Measurements from ENCODE around the gene TMEM259. TPM values are rescaled to one million over a fixed set of nuclear protein-coding genes. Genes with fewer than 3 reads are reported as not detected.
A peak's percentile ranks its signal among the peaks of the same experiment; 100 is the strongest.

Gene TMEM259
- total and polyA plus RNA-seq, 2 of the 8 experiments (the other 6 are each of a cell fraction or from before 2014, with no cell fraction given), result 140 to 243 TPM

DNA sequence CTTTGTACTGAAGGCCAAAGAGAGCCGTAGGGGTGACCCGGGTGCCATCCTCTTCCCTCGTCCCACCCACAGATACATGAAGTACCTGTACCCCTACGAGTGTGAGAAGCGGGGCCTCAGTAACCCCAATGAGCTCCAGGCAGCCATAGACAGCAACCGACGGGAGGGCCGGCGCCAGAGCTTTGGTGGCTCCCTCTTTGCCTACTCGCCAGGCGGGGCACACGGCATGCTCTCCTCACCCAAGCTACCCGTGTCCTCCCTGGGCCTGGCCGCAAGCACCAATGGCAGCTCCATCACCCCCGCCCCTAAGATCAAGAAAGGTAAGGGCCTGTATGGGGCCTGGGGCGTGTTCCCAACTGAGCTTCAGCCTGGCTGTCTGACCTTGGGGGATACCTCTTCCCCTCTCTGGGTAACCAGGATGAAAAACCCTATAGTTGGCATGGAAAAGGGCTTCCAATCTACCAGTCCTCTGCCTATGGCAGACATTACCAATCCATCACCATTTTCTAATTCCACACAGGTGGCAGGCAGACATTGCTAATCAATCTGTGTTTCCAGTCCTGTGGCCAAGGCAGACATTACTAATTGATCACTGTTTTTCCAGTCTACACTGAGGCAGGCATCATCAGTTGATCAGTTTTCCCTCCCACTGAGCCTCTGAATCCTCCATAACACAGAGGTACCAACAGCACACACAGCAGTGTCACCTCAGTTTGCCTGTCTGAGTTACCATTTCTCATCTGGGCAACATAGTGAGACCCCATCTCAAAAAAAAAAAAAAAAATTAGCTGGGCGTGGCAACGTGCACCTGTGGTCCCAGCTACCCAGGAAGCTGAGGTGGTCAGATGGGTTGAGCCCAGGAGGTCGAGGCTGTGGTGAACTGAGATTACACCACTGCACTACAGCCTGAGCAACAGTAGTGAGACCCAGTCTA lies 55.9 kb downstream of the TMEM259 start:
- no peak overlapping the region for H3K56ac ChIP-seq (replicated peaks; ENCODE audit: insufficient read length, low read depth, low read length)
- peaks cover 13 to 52% (median 30%) of the 10 kb centered on the region in 4 experiments for H3K36me3 ChIP-seq (ENCODE audit: control insufficient read depth in 2 of 4, insufficient read depth in 4 of 4, low read length in 3 of 4)
- no peak overlapping the region for H3K18ac ChIP-seq (ENCODE audit: extremely low read depth, low read length)
- DNase-seq (ENCODE audit: low read depth in 1 of 2, low spot score in 2 of 2), result no peak
- H3K9ac ChIP-seq (replicated peaks in 1 of 4; ENCODE audit: extremely low read depth in 1 of 4, low read depth in 3 of 4, low read length in 3 of 4), result no peak overlapping the region
- H2BK20ac ChIP-seq (ENCODE audit: low read length), result no peak overlapping the region
- no peak overlapping the region for H3K27ac ChIP-seq (ENCODE audit: low read depth, low read length)
- H2AK5ac ChIP-seq (ENCODE audit: low read depth, low read length), result no peak overlapping the region
- H3K9me3 ChIP-seq (ENCODE audit: insufficient read depth in 2 of 2, low read depth in 1 of 2, low read length in 1 of 2), result peaks cover 0 to 10% of the 10 kb centered on the region in 2 experiments; a peak in 1 of 4 replicates
- no peak overlapping the region for H2BK5ac ChIP-seq (ENCODE audit: low read depth, low read length)
- H2BK12ac ChIP-seq (ENCODE audit: low read depth, low read length), result no peak overlapping the region
- H3K4me1 ChIP-seq (replicated peaks in 1 of 4; ENCODE audit: control insufficient read depth in 3 of 4, insufficient read depth in 4 of 4, low read length in 3 of 4), result peaks cover 0 to 7% (median 2%) of the 10 kb centered on the region in 4 experiments; a peak in 3 of 7 replicates
- no peak for FAIRE-seq
- no peak overlapping the region for H4K91ac ChIP-seq (replicated peaks; ENCODE audit: insufficient read length, low read length)
- no peak overlapping the region for H3K23ac ChIP-seq (ENCODE audit: insufficient read length)
- ChIA-PET POLR2A (ENCODE audit: partially characterized antibody) (interaction anchor here (0.7 to 1.7 kb wide), 6 partner anchors 8 to 315 kb away, joined by 3 to 9 read pairs (median 3); partner anchors contain the start of gene WDR18), CTCF (ENCODE audit: partially characterized antibody) (interaction anchor here (0.6 to 1.5 kb wide), 7 partner anchors 9 to 57 kb away, joined by 3 to 5 read pairs (median 3); no protein-coding TSS in a partner anchor)
- no peak overlapping the region for H2BK120ac ChIP-seq (replicated peaks; ENCODE audit: low read depth, low read length)
- H4K20me1 ChIP-seq (replicated peaks in 1 of 2; ENCODE audit: control insufficient read depth in 1 of 2, insufficient read depth in 2 of 2, low read length in 2 of 2), result peaks cover 0 to 3% of the 10 kb centered on the region in 2 experiments
- H4K8ac ChIP-seq (ENCODE audit: extremely low read depth, insufficient read depth, low read length), result no peak overlapping the region
- H3K4me3 ChIP-seq (ENCODE audit: extremely low read depth in 1 of 4, insufficient read depth in 2 of 4, low read depth in 3 of 4, low read length in 4 of 4), result no peak overlapping the region
- H3K79me2 ChIP-seq (ENCODE audit: control insufficient read depth in 1 of 2, insufficient read depth in 2 of 2, low read length in 2 of 2), result no peaks in the 10 kb centered on the region
- H2AFZ ChIP-seq (ENCODE audit: low read length), result no peak overlapping the region
- 93% methylated on average over 18 of the region's 19 CpGs; no CpG with 5 or more reads in 1 of the 2 experiments for WGBS, 2 experiments (ENCODE audit: extremely low coverage in 1 of 2, insufficient coverage in 1 of 2, insufficient read length in 1 of 2, insufficient replicate concordance in 2 of 2, low coverage in 1 of 2, low lambda C conversion rate in 2 of 2, missing lambda C conversion rate in 1 of 2)
- H3K23me2 ChIP-seq (ENCODE audit: low read depth, low read length), result no peaks in the 10 kb centered on the region
- no peaks in the 10 kb centered on the region for H3K79me1 ChIP-seq (ENCODE audit: low read depth, low read length)
- H2BK15ac ChIP-seq (ENCODE audit: low read length), result no peak overlapping the region
- H3K4me2 ChIP-seq (ENCODE audit: insufficient read depth in 1 of 2, low read depth in 2 of 2, low read length in 2 of 2), result no peak overlapping the region
- H4K5ac ChIP-seq (ENCODE audit: insufficient read length, low read depth, low read length), result no peak overlapping the region
- no peak overlapping the region for H3K4ac ChIP-seq (replicated peaks; ENCODE audit: insufficient read length, low read depth, low read length)
- no peaks in the 10 kb centered on the region for H3K27me3 ChIP-seq (replicated peaks in 1 of 4; ENCODE audit: control insufficient read depth in 3 of 4, extremely low read depth in 1 of 4, insufficient read depth in 3 of 4, low read length in 3 of 4)
- H3K14ac ChIP-seq (ENCODE audit: insufficient read length), result no peak overlapping the region
- no peak for TF ChIP-seq RAD21 (IDR thresholded peaks at IDR 0.05 in 1 of 2, conservative IDR thresholded peaks at IDR 0.05 in 1 of 2; ENCODE audit: low read depth in 2 of 2, low read length in 2 of 2)
- TF ChIP-seq ASH2L (IDR thresholded peaks at IDR 0.05; ENCODE audit: low read length), result no peak
- TF ChIP-seq KDM1A (IDR thresholded peaks at IDR 0.05; ENCODE audit: borderline replicate concordance, low read length), result peak; percentile 72; the same call in 1 of the 2 replicates
- no peak for TF ChIP-seq JUND (IDR thresholded peaks at IDR 0.05; ENCODE audit: low read length)
- TF ChIP-seq SIN3A (conservative IDR thresholded peaks at IDR 0.05 in 1 of 2, IDR thresholded peaks at IDR 0.05 in 1 of 2; ENCODE audit: low read depth in 1 of 2, low read length in 2 of 2), result no peak

Data from H1 (cell line).